Measurements from ENCODE around the gene MTR.

Gene MTR

GRCh38 chr1:236864996-236865817 is 70.1 kb downstream of the MTR start:
- no peak for DNase-seq

GRCh38 chr1:236865818-236866155 is 70.7 kb downstream of the MTR start:
- no peak for DNase-seq

GRCh38 chr1:236868625-236869467 is 73.8 kb downstream of the MTR start:
- peak; percentile 9 to 41 for DNase-seq

DNA sequence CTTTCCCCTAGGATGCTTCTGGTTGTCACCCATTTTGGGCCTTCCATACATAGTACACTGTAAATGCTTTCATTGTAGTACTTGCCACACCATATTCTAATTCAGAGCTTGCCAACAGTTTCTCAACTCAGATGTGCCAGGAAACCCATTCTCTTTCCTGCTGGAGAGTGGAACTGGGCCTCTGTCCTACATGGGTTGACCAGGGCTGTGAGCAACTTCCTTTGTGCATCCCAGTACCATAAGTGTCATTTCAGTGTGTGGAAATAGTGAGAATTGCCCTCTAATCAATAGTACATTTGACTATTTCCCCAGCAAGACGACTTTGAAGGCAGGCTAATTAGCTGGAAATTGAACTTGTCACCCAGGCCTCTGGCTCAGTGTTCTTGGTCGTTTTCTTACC is 74.8 kb downstream of the MTR start:
- DNase-seq: no peak

DNA sequence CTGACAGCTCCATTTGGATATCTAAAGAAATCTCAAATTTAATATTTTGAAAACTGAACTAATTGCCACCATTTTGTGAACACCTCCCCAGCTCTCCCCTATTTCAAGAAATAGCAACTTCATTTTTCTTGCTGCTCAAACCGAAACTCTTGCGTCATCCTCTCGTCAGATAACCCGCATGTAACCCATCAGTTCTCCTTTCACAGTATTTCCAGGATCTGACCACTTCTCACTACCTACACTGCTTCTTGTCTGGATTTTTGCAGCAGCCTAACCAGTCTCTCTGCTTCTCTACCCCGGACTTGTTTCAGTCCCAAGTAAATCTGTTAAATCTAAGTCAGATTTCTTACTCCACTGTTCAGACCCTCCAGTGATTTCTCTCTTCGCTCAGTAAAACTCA is 75.6 kb downstream of the MTR start:
- no peak for DNase-seq

DNA sequence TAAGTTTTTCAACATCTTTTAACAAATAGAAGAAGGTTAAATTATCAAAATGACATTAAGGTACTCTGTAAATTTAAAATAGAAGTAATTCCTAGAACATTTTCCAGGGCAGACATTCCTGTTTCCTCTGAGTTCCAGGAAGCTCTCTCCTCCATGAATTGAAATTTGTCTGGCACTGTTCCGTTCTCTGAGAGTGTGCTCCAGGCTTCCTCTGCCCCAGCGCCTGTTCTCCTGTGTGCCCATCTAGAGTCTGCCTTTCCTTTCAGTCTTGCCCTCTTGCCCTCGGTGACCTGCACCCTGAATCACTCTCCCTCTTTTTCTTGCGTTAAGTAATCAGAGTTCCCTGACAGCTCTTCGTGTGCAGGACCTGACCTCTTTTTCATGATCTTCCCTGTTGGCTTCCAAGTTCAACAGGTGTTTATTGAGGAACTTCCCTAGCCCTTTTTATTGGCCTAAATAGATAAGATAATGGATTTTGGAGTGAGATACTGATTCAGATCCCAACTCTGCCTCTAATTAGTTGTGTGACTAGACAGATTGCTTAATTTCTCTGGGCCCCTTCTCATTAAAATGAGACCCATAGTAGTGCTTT is 77.1 kb downstream of the MTR start:
- DNase-seq: no peak

- DNase-seq: no peak
These were observed 80.9 kb downstream of the MTR start for GRCh38 chr1:236875975-236876374.

GRCh38 chr1:236877661-236878060 is 82.6 kb downstream of the MTR start:
- no peak for DNase-seq

DNA sequence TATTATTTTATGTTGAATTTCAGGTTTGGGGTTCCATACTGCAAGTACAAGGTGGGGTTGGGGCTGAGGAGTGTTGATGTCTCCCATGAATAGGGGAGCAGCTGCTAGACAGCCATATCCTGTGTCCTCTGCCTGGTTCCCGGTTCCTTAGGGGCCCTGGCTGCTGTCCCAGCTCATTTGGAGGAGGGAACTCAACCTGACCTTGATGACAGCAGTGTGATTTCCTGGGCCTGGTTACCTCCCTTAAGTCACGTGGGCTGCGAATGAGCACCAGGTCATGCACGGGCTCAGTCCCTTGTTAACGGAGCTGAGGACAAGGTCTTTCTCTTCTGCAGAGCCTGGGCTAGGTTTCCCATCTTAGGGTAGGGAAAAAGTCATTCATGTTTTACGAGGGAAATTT is 85.1 kb downstream of the MTR start:
- DNase-seq: no peak

DNA sequence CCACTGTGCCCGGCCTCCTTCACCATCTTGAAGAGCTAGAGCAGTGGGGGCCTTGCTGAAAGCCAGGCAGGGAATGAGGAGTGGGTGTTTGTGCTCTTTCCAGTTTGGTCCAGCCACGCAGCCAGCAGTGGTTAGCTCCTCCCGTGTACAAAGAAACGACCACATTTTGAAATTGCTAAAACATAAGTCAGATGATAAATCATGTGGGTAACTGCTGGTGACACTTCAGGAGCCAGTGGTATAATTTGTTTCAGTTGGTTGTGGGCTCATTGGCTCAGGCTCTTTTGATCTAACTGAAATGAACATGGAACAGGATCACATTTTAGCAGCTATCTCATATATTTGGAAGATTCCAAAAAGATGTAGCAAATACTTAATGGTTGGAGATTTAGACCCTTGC is 87.6 kb downstream of the MTR start:
- DNase-seq: no peak

GRCh38 chr1:236886199-236886598 is 91.1 kb downstream of the MTR start:
- no peak for DNase-seq

GRCh38 chr1:236887081-236887480 is 92.0 kb downstream of the MTR start:
- DNase-seq: no peak

GRCh38 chr1:236888126-236888525 is 93.0 kb downstream of the MTR start:
- no peak for DNase-seq

GRCh38 chr1:236888903-236889302 is 93.8 kb downstream of the MTR start:
- DNase-seq: no peak

GRCh38 chr1:236890152-236891056 is 95.3 kb downstream of the MTR start:
- no peak for DNase-seq

GRCh38 chr1:236893626-236894545 is 98.8 kb downstream of the MTR start:
- DNase-seq: no peak

GRCh38 chr1:236895665-236896387 is 100.7 kb downstream of the MTR start:
- no peak for DNase-seq

GRCh38 chr1:236896716-236897115 is 101.6 kb downstream of the MTR start:
- no peak for DNase-seq

GRCh38 chr1:236904892-236905741 is 110.0 kb downstream of the MTR start:
- DNase-seq: no peak

DNA sequence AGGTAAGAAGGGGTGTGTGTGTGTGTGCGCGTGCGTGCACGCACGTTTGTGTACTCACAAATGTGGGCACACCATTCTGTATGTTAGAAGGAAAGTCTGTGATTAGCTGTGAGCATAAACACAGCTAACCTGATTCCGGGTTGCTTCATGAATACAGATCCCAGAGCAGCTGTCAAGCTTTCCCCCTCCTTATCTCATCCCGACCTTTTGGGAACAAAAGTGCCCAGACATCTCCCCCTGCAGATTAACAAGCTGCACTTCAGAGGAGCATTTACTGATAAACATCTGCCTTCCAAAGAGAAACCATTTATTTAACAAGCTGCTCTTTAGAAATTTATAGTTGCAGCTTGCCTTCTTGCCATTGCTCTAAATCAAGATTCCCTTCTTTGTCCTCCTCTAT is 112.1 kb downstream of the MTR start:
- DNase-seq: no peak

Data from activated CD4-positive, alpha-beta T cell treated with anti-CD3 and anti-CD28 coated beads for 4 hours (primary cell).